MM.1S (cell line): ENCODE data around the gene PCNA.

Experiments used
- CTCF ChIP-seq: fragments of 300-600 bp; sonication (generic); IDR thresholded peaks from 2 replicates; pipeline ENCODE4 v1.5.1; 2016; ENCODE audit warnings: antibody characterized with exemption, low read length, mixed read lengths
- EZH2 ChIP-seq: fragments of 300-600 bp; sonication (generic); optimal IDR thresholded peaks from 2 replicates; pipeline ENCODE3; 2017; ENCODE audit warnings: low read depth, mild to moderate bottlenecking, antibody characterized with exemption, low read length, mixed read lengths
- EZH2phosphoT487 ChIP-seq: fragments of 300-600 bp; sonication (generic); IDR thresholded peaks from 2 replicates; pipeline ENCODE4 v1.6.1; 2018; ENCODE audit warnings: antibody characterized with exemption, low read length

GRCh38 chr20:5155404-5155803, 35.6 kb upstream of the PCNA start:
- TF ChIP-seq CTCF (no peak), EZH2 (no peak), EZH2phosphoT487 (no peak)
